ENCODE measurements around the gene CTBP2. TPM values are rescaled to one million over a fixed set of nuclear protein-coding genes. Genes with fewer than 3 reads are reported as not detected.

Gene CTBP2
- total and polyA plus RNA-seq, 10 donors: 6.7 to 74.4 (median 40.1) TPM

DNA sequence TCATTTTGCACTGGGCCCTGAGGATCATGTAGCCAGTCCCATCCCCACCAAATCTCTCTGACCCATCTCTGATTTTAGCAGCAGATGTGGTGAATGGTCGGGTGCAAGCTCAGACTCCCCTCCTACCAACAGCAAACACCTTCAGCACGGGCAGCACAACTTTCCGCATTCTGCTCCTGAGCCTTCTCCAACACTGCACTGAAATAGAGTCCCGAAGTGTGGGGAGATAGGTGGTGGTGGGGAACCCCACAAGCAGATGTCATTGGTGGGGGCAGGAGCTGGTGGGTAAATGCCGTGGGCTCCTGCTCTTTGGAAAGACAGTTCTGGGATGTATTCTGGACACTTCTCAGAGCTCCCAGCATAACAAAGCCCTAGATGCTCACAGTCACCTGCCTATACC, 9.6 kb upstream of the CTBP2 start:
- TF ChIP-seq CTCF (IDR thresholded peaks at IDR 0.05 in 8 of 11, conservative IDR thresholded peaks at IDR 0.05 in 3 of 11) (no peak), POLR2A (IDR thresholded peaks at IDR 0.05) (no peak), POLR2AphosphoS5 (IDR thresholded peaks at IDR 0.05) (no peak)

GRCh38 chr10:125169279-125169678, 8.9 kb upstream of the CTBP2 start:
- Histone ChIP-seq H3K27ac (no peak overlapping the region), H3K27me3 (replicated peaks in 1 of 7) (peaks cover 0 to 16% (median 0%) of the 10 kb centered on the region in 7 donors), H3K4me3 (no peak overlapping the region), H3K9me3 (no peaks in the 10 kb centered on the region), H3K4me1 (no peaks in the 10 kb centered on the region), H3K36me3 (no peaks in the 10 kb centered on the region)
- 83 to 92% (median 85%) methylated on average over 7 of the region's 7 CpGs for WGBS, 5 donors
- intact Hi-C loops (cut with DNase I; ENCODE audit: low total_unique reads): loop anchor here (10.0 kb wide), 1 partner anchor 166 kb away; no protein-coding TSS in a partner anchor
- DNase-seq: no peak
- TF ChIP-seq POLR2A (IDR thresholded peaks at IDR 0.05) (no peak), POLR2AphosphoS5 (IDR thresholded peaks at IDR 0.05) (no peak), CTCF (IDR thresholded peaks at IDR 0.05 in 8 of 11, conservative IDR thresholded peaks at IDR 0.05 in 3 of 11) (no peak)

More for the DNA sequence above, 9.6 kb upstream of the CTBP2 start:
- no peak for DNase-seq
- Histone ChIP-seq H3K36me3 (no peaks in the 10 kb centered on the region), H3K4me1 (no peaks in the 10 kb centered on the region), H3K27me3 (replicated peaks in 1 of 7) (peaks cover 0 to 22% (median 0%) of the 10 kb centered on the region in 7 donors), H3K4me3 (no peak overlapping the region), H3K27ac (no peak overlapping the region), H3K9me3 (no peaks in the 10 kb centered on the region)
- WGBS, 5 donors: 71 to 91% (median 88%) methylated on average over 5 of the region's 5 CpGs
- intact Hi-C loops (cut with DNase I; ENCODE audit: low total_unique reads): loop anchor here (10.0 kb wide), 1 partner anchor 165 kb away; no protein-coding TSS in a partner anchor

DNA sequence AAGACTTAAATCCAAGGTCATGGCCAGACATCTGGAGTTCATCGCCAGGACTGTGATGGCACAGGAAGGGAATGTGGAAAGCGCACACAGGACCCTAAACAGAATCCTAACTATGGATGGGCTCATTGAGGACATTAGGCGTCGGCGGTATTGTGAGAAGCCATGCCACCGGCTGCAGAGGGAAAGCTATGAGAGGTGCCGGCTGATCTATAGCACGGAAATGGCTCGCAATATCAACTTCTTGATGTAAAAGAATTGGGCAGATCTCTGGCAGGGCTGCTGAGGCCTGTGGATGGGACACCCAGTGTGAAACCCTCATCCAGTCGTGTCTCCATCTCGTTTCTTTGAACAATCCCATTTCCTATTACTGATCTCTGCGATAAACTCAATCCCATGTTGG, 6.3 kb upstream of the CTBP2 start:
- Histone ChIP-seq H3K27me3 (replicated peaks in 1 of 7) (peaks cover 0 to 18% (median 9%) of the 10 kb centered on the region in 7 donors), H3K9me3 (no peaks in the 10 kb centered on the region), H3K4me3 (no peak overlapping the region), H3K4me1 (peaks cover 0 to 9% (median 4%) of the 10 kb centered on the region in 6 donors), H3K27ac (no peak overlapping the region), H3K36me3 (no peaks in the 10 kb centered on the region)
- TF ChIP-seq POLR2A (IDR thresholded peaks at IDR 0.05) (no peak), POLR2AphosphoS5 (IDR thresholded peaks at IDR 0.05) (no peak), CTCF (IDR thresholded peaks at IDR 0.05 in 8 of 11, conservative IDR thresholded peaks at IDR 0.05 in 3 of 11) (no peak)
- intact Hi-C loops (cut with DNase I; ENCODE audit: low total_unique reads): loop anchor here (10.0 kb wide), 1 partner anchor 168 kb away; no protein-coding TSS in a partner anchor
- 91 to 97% (median 95%) methylated on average over 12 of the region's 12 CpGs for WGBS, 5 donors
- DNase-seq: no peak

- TF ChIP-seq CTCF (IDR thresholded peaks at IDR 0.05 in 8 of 11, conservative IDR thresholded peaks at IDR 0.05 in 3 of 11) (no peak), POLR2A (IDR thresholded peaks at IDR 0.05) (no peak), POLR2AphosphoS5 (IDR thresholded peaks at IDR 0.05) (no peak)
- DNase-seq: no peak
These were observed 5.5 kb upstream of the CTBP2 start for GRCh38 chr10:125165584-125166573.

More at GRCh38 chr10:125165584-125166573, 5.5 kb upstream of the CTBP2 start:
- Histone ChIP-seq H3K36me3 (no peaks in the 10 kb centered on the region), H3K27ac (no peak overlapping the region), H3K4me1 (peaks cover 0 to 17% (median 12%) of the 10 kb centered on the region in 6 donors), H3K9me3 (no peaks in the 10 kb centered on the region), H3K4me3 (no peak overlapping the region), H3K27me3 (replicated peaks in 1 of 7) (peaks cover 0 to 26% (median 15%) of the 10 kb centered on the region in 7 donors)
- intact Hi-C loops (cut with DNase I; ENCODE audit: low total_unique reads): loop anchor here (10.0 kb wide), 1 partner anchor 169 kb away; no protein-coding TSS in a partner anchor
- 88 to 96% (median 92%) methylated on average over 16 of the region's 16 CpGs for WGBS, 5 donors

Data from spleen (tissue), 11 donors.